DMS53 (cell line): ENCODE data around the gene KDM1A.

ENCODE experiments used
- DNase-seq: peaks from one replicate; lab custom pipeline; 2025; lab: John Stamatoyannopoulos, UW

KDM1A gene

DNA sequence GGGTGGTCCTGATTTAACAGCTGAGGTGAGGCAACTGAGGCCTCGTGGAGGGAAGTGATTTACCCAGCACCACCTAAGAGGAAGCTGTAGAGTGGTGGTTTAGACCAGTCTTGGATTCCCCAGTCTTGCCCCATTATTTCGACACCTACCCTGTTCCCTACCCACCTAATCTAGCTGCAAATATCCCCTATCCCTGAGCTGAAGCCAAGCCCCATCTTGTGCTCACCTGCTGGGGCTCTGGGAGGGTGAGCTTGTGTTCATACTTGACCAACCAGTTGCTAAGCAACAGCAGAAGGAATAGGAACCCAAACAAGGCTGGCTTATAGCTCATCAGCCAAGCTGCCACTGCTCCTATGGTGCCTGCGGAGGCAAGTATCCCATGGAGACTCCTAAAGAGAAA lies 5.6 kb upstream of the KDM1A start:
- DNase-seq = peak; percentile 97

DNA sequence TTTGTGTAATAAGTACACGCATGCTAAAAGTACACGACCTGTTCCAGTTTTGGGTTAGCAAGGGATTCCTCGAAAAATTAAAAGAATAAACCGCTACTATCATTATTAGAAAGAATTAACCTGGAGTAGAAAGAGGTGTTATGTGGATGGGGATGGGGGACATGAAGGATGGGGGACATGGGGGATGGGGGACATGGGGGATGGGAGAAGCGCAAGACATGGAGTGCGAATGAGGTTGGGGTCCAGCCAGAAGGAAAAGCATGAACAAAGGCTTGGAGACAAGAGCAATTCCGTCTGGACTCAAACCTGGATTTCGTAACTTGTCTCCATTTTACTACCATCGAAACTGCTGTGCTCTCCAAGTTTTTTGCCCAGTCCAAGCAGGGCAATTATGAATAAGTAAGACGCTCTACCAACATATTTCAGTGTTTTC lies 591 bp upstream of the KDM1A start:
- DNase-seq = peak; percentile 72

DNA sequence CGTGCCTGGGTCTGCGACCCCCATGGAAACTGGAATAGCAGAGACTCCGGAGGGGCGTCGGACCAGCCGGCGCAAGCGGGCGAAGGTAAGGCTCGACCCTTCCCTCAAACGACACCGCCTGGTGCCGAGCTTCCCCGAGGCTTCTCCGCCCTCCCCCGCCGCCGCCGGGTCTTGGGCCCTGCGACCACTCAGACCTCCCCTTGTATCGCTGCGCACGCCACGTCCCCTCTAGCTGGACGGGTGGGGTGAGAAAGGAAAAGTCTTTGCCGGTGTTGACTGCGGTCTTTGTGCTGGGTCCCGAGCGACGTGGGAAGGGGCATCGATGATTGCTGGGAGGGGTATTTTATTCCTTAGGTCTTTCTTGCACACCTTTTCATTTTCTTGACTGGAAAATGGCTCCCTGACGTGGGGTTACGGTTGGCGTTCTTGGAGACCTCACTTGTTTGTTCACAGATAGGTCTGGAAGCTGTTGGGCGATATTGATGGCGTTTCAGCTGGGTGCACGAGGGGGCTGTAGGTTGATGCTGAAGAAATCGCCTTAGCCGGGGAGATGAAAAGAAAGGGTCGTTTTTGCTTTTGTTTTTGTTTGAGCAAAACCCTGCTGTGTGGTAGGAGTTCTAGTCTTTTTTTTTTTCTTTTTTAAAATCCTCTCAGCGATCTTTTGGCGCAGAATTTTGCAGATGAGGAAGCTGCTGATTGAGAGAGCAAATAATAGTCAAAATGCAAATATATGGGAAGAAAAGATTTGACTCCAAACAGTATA lies 776 bp downstream of the KDM1A start:
- peak; percentile 61 for DNase-seq

DNA sequence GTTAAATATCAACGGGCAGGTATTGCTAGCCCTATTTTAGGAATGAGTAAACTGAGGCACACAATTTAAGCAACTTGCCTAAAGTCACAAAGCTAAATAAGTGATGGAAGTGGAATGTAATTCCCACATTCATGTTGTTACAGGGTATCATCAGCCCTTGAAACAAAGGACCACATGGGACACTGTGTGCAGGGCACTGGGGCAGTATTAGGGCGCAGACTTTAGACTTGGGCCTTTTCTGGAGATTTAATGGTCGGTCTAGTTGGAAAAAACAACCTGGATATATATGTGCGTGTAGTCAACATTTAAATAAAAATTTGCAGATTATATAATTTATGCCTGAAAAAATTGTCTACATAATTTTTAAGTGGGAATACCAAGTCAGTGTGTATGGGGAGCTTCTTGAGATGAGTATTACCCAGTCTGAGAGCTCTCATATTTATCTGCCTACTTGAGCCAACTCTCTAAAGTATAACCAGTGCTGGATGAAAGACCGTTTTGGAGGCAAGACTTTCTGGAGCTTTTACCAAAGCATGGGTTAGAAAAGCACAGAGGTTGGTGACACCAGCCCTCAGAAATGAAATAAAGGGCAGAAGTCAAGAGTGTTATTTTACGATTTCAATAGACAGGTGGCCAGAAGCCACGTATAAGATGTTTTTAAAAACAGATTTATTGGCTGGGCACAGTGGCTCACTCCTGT lies 1.6 kb downstream of the KDM1A start:
- peak; percentile 25 for DNase-seq

DNA sequence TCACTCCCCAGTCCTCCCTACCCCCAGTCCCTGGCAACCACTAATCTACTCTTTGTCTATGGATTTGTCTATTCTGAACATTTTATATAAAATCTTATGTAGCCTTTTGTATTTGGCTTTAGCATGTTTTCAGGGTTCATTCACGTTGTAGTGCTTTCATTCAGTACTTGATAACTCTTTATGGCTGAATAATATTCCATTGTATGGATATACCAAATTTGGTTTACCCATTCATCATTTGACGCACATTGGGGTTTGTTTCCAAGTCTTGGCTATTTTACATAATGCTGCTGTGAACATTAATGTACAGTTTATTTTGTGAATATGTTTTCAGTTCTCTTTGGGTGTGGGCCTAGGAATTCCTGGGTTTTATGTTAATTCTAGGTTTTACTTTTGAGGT lies 2.6 kb downstream of the KDM1A start:
- no peak for DNase-seq

DNA sequence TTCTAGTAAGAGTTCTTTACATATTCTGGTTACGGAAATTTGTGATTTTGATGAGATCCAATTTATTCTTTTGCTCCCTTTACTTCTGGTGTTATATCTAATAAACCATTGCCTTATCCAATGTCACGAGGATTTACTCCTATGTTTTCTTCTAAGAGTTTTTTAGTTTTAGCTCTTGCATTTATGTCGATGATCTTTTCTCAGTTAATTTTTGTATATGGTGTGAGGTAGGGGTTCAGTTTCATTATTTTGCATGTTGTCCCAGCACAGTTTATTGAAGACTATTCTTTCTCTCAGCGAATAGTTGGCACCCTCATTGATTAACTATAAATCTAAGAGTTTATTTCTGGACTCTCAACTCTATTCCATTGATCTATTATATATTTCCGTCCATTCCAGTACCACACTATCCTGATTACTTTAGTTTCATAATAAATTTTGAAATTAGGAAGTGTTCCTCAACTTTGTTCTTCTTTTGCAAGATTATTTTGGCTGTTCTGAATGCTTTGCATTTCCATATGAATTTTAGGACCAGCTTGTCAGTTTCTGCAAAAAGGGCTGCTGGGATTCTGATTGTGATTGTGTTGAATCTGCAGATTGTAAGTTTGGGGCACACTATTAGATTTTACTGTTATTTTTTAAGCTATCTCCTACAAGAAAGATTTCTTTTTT lies 4.0 kb downstream of the KDM1A start:
- DNase-seq = no peak

DNA sequence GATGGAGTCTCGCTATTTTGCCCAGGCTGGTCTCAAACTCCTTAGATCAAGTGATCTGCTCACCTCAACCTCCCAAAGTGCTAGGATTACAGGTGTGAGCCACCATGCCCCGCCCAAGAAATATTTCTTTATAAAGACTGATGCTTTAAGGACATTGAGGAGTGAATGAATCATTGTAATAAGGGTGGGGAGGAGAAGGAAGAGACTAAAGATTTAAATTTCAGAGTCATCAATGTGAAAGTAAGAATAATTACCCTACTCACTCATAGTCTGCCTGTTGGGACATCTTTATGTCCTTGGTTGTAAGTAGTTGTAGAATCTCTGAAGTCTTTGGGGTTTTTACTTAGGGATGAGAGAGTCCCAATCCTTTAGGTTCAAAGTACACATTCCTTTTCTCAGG lies 7.3 kb downstream of the KDM1A start:
- no peak for DNase-seq

DNA sequence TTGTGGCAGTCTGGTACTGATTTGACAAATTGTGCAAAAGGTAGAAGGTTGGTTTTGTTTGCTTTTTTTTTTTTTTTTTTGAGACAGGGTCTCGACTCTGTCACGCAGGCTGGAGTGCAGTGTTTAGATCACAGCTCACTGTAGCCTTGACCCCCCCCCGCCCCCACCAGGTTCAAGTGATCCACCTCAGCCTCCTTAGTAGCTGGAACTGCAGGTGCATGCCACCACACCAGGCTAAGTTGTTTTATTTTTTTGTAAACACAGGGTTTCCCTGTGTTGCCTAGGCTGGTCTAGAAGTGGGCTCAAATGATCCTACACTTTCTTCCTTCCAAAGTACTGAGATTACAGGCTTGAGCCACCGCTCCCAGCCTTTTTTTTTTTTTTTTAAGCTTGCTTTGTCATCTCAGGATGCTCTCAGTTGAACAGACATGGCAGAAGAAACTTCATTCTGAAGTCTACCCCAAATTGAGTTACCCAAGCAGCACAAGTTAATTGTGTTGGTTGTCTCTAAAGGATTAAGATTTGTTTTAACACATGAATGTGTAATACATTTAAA lies 8.2 kb downstream of the KDM1A start:
- no peak for DNase-seq

DNA sequence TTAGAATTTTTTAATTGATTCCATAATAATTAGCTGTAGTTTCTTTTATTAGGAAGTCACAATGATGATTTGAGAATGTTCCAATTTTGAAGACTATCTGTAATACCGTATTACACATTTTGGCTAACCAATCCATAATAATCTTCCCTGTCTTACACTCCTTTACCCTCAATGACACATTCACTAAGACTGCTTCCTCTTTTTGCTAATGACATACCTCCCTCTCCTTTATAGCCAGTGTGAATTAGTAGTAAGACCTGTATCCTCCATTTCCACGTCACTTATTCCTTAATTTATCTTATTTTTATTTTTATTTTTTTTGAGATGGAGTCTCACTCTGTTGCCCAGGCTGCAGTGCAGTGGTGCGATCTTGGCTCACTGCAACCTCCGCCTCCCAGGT lies 10.1 kb downstream of the KDM1A start:
- DNase-seq = no peak

DNA sequence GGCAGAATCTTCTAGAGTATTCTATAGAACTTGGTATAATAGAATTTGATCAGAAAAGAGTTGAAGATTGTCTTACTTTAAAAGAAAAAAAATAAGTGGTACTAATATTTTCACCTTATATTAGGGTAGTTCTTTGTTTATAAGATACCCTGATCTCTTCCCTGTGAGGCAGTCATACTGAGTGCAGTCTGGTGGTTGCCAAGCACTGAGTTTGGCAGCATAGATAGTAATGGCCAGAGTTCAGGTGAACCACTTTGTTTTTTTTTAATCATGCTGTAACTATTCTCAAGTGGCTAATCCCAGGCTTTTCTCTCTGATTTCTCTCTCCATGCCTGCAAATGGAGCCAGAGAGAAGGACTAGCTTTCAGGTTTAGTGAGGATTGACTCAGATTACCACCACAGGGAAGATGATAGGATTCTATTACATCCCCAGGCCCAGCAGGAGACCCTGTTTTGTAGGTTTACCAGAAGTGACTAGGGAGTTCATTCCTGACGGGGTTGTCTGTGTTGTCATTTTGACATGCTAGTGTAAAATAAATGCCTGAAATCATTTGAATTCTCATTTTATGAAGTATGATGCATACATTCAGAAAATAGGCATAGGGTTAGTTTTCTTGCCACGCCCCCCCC lies 16.7 kb downstream of the KDM1A start:
- DNase-seq = no peak

DNA sequence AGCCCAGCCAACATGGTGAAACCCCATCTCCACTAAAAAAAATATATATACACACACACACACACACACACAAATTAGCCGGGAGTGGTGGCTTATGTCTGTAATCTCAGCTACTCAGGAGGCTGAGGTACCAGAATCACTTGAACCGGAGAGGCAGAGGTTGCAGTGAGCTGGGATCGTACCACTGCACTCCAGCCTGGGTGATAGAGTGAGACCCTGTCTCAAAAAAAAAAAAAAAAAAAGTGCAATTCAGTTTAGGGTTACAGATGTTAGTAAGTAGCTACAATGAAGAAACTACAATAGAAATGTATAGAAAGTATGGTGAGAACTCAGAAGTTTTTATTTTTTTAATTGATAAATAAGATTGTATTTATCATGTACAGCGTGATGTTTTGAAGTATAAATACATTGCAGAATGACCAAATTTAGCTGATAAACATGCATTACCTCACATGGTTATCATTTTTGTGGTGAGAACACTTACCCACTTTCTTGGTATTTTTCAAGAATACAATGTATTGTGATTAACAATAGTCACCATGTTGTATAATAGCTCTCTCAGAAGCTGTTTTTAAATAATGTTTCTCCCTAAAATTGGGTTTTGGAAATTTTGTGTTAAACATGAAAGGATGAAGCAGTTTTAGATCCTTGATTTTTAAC lies 17.9 kb downstream of the KDM1A start:
- no peak for DNase-seq

DNA sequence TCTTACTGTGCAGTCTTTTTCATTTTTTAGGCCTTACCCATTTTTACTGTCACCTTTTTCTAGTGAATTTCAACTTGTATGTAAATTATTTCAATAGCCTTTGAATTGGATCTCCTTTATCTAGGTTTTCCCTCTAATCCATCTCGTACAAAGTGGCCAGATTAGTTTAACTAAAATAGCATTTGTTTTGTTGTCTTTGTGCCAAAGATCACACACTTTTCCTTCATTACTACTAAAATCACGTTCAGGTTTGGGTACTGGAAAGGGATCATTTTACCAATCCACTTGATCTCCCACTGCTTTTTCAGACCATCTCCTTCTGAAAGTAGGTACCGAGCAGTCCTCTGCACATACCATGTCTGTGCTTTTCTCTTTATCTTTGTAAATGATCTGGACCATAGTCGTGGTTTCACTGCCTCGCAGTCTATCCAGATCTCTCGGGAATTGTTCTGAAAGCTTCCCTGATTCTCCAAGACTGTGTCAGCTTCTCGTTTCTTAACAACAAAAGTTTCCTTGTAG lies 20.1 kb downstream of the KDM1A start:
- DNase-seq = no peak

DNA sequence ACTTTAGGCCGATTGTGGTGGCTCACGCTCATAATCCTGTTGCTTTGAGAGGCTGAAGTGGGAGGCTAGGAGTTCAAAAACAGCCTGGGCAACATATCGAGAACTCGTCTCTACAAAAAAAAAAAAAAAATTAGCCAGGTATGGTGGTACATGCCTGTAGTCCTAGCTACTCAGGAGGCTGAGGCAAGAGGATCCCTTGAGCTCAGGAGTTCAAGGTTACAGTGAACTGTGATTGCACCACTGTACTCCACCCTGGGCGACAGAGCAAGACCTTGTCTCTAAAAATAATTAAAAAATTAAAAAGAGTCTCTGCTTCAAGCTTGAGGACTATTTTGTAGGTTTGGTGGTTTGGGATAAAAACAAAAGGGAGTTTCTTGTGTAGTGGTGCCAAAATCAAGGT lies 21.2 kb downstream of the KDM1A start:
- no peak for DNase-seq

DNA sequence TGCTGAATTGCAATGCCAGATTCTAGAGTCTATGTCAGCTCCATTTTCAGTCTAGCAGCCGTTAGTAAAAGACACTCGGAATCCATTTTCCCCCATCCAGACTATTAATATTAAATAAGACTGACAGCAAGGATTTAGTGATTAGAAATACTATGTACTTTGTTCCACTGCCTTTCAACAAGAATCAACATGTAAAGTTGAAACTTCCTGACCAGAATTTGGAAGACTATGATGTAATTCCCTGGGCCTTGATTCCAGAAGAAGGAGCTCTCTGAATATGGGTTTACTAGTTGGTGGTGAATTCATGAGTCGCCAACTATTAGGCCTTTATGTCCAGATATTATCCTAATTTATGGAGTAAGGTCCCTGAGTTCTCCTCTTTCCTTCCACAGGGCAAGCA lies 24.8 kb downstream of the KDM1A start:
- DNase-seq = no peak

DNA sequence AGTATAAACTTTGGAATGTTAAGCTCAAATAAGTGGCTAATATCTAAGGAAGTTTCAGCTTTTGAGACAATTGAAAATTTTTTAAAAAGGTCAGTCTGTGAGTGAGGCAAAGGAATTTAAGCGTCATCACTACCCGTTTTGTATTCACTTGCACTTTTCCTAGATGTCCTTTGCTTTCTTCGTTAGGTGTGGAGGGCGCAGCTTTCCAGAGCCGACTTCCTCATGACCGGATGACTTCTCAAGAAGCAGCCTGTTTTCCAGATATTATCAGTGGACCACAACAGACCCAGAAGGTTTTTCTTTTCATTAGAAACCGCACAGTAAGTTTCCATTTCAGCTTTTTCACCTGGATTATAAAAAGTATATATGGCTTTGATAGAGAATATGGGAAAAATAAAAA lies 30.9 kb downstream of the KDM1A start:
- no peak for DNase-seq

DNA sequence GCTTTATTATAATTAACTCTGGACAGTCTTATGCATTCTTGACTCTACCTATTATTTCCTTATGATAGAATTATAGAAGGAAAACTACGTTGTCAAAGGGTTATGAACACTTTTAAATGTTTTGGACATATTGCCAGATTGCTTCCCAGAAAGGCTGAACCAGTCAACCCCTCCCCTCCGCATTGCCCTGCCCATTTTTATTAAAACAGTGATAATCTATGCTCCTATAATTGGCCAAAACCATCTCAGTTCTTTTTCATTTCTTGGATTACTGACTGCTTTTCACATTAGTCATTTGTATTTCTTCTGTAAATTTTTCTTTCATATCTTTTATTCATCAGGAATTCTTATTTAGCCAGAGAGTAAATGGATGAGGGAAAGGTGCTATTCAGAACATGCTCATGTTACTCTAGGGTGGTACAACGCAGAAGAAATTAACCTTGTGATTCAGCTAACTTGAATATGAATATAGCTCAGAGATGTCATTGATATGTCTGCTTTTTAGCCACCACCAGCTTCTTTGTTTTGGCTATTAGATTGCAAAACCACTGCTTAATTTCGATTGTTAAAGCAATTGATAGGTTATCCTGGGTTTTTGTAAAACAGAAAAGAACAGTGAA lies 32.1 kb downstream of the KDM1A start:
- no peak for DNase-seq

DNA sequence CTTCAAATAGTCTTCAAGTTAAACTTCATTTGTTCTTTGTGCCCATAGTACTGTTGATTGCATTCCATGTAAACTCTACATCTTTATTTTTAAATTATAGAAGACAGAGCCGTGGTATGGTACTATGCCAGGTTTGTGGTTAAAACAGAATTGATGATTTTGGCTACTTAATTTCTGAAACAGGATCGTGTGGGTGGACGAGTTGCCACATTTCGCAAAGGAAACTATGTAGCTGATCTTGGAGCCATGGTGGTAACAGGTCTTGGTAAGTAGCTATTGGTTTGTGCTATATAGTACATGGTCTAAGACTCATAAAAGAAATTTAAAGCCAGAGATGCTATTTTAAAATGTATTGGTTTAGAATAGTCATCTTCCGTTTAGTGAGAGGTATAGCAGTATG lies 38.0 kb downstream of the KDM1A start:
- DNase-seq = no peak

DNA sequence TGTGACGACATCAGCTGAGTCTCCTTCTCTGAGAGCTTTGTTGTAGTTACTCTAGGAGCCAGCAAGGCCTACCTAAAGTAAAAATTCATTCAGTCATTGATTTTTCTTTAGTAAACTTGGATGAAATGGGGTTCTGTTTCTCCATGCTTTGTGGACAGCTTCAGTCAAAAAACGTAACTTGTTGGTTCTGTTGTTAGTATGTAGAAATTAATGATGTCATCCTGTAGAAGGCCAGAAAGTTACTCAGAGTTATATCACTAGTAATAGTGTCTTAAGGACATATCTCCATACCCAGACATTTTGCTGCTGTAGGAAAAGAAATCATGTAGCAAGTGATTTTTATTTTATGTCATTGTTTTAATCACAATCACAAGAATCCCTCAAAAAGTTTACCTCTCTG lies 43.0 kb downstream of the KDM1A start:
- no peak for DNase-seq

DNA sequence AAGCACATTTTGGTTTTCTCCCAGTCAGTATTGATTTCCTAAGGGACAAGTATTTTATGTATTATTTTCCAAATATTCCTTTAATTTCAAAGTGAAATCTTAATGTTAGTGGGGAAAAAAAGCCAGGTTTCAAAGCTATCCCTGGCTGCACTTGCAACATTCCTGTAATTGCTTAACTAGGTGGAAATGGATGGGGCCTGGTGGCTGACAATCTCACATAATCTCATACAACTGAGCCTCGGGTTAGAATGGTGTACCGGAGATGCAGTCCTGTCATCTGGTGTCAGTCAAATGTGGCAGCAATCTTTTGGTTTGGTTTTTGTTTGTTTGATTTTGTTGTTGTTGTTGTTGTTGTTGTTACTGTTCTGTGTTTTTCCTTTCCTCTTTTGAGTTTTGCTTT lies 46.1 kb downstream of the KDM1A start:
- DNase-seq = no peak

DNA sequence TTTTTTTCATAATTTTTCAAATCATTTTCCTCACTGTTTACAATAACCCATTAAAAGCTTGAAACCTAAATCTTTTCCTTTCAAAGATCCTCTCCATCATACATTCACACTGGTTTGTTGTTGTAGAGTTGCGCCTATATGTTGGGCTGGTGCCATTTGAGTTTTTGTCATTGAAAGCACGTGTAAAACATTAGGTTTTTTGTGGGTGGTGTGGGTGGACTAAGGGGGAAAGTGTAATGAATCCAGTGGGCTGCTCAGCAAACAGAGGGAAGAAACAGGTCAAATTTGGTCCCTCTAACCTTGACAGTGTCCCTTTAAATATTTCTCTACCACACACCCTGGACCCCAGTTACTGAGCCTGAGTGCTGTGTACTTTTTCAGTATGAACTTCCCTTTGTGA lies 46.8 kb downstream of the KDM1A start:
- DNase-seq = no peak

DNA sequence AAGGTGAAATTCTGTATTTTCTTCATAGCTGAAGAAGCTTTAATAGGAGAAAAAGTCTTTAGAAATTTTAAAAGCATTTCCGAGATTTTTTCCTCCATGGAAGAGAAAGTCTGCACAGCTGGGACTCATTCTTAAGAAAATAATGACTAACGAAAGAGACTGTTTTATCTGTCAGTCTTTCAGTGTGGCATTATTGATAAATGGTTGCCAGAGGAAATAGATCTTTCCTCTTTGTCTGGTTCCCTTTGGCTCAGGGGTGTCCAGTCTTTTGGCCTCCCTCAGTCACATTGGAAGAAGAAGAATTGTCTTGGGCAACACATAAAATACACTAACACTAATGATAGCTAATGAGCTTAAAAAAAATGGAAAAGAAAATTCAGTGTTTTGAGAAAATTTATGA lies 49.9 kb downstream of the KDM1A start:
- no peak for DNase-seq
